GM21576 (cell line): Measurements from ENCODE around the gene ZNF462.

Experiments
- ATAC-seq: cut with Tn5 transposase; IDR thresholded peaks from one replicate; pipeline ENCODE4 v1.9.1; 2021; ENCODE audit warnings: mild to moderate bottlenecking, moderate library complexity; ENCODE audit not compliant: unreplicated experiment

Gene ZNF462

DNA sequence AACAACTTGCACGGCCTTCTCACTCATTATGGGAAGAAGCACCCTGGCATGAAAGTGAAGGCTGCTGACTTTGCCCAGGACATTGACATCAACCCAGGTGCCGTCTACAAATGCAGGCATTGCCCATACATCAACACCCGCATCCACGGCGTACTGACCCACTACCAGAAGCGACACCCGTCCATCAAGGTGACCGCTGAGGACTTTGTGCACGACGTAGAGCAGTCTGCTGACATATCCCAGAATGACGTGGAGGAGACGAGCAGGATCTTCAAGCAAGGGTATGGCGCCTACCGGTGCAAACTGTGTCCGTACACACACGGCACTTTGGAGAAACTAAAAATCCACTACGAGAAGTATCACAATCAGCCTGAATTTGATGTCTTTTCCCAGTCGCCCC lies 65.4 kb downstream of the ZNF462 start:
- no peak for ATAC-seq

DNA sequence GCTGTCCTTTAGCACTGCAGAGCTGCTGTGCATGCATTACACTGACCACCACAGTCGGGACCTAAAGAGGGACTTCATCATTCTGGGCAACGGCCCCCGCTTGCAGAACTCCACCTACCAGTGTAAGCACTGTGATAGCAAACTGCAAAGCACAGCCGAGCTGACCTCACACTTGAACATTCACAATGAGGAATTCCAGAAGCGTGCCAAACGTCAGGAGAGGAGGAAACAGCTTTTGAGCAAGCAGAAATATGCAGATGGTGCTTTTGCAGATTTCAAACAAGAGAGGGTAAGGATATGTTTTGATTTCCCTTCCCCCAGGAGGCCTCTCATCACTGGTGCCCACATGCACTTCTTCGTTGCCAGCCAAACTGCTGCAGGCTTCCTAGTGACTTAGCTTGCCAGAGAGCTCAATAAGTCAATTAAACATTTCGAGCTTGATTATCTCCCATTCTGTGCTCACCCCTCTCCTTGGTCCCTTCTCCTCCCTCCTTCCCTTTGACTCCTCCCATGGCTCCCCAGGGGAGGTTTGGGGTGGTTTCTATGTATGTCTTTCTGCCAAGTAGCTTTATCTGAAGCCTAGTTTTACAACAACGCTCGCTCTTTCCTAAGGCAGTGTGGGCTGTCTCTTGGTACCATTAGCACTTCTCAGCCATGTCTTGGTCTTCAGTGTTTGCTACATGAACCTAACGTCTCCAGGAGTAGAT lies 66.7 kb downstream of the ZNF462 start:
- ATAC-seq: no peak

DNA sequence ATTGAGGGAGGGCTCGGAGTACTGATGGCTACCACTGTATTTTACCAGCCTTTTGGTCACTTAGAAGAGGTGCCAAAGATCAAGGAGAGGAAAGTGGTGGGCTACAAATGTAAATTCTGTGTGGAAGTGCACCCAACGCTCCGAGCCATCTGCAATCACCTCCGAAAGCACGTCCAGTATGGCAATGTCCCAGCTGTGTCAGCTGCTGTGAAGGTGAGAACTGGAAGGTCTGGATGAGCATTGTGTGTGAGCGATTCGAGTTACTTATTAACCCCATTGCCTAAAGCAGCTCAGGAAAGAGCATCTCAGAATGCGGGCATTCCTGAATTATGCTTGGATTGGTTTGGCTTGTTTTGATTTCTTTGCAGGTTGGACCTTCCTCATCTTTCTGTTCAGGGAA lies 67.5 kb downstream of the ZNF462 start:
- no peak for ATAC-seq

DNA sequence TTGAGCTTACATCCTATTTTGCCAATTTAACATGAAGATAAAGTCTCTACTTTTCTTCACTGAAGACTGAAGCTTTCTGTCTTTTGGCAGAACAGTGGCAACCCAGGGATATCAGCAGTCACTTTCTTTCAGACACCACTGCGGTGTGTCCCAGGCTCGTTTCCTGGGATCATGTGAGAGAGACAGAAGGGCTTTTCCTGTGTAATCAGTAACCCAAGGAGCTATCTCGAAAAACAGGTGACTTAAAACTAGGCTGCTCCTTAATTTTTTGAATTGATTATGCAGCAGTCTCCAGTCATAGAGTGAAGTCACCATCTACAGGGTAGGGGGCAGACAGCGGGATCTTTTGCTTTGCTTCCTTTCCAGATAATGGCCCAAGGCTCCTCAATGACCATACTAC lies 68.5 kb downstream of the ZNF462 start:
- ATAC-seq: no peak

DNA sequence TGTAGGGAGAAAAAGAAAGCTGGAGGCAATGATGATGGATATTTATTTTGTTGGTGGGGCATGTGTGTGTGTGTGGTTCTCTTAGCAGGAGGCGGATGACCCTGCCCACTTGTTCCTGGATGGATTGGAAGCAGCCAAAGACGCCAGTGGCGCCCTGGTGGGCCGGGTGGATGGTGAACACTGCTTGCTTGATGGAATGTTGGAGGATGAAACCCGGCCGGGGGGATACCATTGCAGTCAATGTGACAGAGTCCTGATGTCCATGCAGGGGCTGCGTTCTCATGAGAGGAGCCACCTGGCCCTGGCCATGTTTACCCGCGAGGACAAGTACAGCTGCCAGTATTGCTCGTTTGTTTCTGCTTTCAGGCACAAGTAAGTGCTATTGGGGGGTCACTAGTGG lies 69.2 kb downstream of the ZNF462 start:
- no peak for ATAC-seq

DNA sequence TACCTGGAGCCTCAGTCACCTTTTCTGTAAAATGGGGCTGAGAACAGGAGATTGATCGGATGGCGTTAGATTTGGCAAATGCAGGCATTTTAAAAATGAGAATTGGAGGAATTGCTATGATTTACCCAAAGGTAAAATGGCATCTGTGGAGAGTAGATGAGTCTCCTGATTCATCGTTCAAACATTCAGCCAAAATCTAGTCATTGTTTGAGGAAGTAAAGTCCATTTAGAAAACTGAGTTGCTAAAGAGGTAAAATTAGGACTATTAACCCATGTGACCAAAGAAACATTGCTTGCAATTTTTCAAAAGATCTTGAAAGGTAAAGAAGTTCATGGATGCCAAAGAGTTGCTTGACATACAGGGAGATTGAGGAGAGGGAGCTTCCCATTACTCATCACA lies 69.7 kb downstream of the ZNF462 start:
- ATAC-seq: no peak

DNA sequence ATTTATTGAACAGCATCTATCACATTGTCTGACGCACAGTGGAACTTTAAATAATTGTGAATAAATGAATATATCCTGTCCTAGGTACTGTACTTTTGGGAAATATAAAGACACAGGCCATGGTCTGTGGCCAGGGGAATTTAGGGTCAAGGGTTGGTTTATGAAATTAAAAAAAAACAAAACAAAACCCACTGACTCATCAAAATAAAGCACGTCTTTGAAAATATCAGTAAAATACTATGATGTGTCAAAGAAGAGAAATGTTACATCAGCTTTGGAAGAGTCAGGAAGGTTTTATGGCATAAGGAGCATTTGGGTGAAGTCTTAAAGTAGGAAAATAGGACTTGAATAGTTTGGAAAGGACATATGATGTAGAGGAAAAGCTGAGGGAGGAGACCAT lies 70.5 kb downstream of the ZNF462 start:
- ATAC-seq: no peak

DNA sequence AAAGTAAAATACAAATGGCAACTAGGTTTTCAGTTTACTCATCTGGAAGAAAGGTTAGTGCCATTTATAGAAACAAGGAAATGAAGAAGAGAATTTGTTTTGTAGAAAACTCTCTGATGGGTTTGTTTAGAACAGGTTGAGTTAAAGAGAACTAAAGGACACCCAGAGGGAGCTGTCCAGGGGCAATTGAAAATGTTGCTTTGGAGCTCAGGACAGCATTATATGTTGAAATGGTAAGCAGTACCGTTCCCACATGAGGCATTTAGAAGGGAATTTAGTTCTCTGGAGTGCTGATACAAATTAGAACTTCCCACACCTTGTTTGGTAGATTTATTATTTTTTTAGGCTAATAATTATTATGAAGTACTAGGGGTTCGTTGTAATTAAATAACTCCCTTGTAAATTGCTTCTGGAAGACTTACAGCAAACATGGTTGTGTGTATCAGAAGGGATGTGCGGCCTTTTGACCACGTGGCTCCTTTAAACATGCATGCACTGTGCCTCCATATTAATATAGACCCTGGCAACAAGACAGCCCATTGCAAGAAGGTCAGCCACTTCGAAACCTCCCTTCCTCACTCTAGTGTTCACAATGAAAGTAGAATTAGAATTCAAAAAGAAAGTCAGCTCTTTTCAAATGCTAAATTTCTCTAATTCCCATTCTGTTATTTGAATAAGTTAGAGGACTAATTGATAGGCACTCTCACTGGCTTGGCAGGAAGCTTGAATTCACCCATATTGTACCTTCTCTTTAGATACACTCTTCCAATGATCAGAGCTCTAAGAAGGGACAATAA lies 71.7 kb downstream of the ZNF462 start:
- ATAC-seq: no peak

DNA sequence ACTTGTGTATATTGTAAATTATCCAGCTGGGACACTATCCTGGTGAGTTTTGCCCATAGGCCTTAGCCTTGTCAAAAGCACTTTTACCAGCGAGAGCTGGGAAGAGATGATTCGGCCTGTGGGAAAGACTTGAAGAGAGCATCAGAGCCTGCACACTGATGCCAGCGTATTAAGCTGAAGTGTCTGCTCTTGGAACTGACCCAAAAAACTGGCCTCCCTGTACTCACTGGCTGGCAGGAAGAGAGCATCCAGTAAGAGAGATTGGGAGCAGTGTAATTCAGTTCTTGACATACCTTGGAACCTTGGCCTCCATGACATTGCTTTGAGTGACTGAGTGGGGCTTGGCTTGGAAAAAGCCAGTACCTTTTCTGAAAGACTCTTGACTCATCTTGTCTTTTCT lies 73.7 kb downstream of the ZNF462 start:
- no peak for ATAC-seq

DNA sequence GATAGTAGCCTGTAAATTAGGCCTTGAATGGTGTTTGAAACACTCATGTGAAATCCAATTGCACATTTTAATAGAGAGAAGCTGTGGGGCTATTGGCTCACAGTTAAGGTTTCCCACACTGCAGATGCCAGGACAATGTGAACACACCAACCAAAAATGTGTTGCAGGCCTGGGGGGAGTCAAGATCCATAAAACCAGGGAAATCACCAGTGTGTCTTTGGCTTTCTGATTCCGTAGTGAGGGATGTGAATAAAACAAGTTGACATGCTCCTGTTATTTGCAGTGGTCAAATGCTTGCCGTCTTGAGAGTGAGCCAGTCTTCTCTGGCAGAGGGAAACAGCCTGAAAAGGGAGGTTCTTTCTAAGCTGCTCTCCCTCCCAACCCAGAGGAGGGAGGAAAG lies 79.0 kb downstream of the ZNF462 start:
- no peak for ATAC-seq

DNA sequence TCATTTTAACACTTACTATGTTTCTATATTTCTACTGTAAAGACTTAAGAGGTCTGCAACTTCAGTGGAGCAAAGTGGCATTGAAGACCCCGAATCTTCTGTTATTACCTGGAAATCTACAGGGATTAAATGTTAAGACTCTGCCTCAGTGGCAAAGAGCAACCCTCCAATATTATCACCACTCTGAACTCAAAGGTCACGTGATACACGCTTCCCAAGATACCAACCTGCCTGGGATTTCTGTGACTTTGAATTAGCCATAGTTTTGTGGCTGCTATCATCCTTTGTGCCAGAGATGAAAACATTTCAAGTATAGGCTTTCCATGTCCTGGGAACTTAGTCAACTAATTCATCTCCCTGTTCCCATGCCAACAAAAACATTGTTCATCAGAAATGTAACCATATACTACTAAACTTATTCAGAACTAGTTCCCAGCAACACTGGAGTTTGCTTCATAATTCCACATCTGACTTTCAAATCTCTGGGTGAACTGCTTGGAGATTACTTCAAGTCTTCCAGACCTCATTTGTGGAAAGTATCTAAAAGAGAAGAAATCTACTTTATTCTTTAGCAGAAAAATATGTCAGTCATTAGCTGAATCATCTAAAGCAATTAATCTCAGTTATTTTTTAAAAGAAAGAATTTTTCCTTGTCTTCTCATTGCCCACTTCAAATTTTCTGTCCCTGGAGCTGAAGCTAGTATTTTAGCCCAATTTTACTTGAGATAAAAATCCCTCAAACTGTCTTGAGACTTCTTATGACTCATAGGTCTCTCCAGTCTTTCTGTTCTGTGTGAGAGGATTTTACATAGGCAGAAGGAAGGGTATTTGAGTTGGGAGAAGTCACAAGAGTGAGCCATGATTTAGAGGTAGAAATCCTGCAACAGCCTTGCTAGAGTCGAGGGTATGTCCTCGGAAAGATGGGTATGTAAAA lies 83.0 kb downstream of the ZNF462 start:
- no peak for ATAC-seq

DNA sequence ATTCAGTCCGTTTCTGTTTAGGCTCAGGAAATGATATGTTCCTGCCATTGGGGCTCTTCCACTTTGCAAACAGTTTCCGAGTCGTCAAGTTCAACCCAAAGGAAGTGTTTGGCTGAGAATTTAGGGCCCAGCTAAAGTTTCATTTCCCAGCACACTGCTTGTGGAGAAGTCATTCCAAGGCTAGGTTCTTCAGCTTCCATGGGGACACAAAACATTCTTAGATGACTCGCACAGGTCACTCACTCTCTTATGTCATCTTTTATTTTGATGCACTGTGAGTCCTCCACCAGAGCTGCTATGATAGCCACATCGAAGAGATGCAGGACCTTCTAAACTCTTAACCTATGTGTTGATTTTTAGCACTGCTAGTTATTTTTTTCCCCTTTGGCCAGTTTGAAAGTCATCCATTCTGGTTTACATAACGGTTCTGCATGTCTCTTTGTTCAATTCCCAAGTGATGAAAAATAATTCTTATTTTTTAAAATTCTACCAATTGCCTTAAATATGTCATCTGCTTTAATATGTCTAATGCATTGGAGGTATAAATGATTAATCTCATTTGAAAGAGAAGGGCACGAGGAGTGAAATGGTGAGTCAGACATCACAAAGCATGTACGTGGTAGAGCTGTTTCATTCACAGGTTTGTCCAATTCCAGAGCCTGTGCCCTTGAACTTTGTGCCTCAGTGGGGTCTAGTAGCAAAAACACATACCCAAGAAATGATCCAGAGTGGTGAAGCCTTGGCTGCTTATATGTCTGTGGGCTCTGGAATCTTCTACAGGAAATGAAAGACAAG lies 84.3 kb downstream of the ZNF462 start:
- ATAC-seq: no peak

DNA sequence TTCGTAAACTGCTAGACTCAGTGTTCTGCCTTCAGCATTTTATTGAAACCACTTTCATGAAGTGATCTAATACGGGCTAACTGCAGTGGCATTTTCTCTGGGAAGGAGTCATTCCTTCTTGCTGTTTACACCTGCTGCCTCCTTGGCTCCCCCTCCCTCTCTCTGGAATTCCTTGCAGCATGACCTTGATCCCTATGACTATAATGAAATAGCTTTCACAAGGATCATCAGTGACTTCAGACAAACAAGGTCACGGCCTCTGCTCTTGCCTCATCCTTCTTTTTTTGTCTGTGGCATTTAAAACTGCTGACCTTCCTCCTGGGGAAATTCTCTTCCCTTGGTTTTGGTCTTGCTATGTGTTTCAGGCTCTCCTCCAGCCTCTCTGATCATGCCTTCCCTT lies 90.2 kb downstream of the ZNF462 start:
- ATAC-seq: no peak

DNA sequence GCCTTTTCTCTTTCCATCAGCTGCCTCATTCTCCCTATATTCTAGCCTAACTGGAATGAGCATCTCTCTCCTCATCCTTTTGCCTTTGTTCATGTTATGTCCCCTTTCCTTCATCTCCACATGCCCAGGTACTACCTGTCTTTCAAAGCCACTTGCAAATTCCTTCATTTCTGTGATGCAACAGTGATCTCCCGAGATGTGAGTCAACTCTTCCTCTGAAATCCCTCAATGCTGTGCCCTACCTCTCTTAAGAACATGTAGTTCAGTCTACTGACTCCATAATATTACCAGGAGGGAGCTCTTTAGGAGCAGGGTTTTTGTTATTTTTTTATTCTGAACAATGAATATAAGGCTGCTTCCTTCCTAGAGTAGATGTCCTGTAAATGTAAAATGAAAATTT lies 91.6 kb downstream of the ZNF462 start:
- no peak for ATAC-seq

DNA sequence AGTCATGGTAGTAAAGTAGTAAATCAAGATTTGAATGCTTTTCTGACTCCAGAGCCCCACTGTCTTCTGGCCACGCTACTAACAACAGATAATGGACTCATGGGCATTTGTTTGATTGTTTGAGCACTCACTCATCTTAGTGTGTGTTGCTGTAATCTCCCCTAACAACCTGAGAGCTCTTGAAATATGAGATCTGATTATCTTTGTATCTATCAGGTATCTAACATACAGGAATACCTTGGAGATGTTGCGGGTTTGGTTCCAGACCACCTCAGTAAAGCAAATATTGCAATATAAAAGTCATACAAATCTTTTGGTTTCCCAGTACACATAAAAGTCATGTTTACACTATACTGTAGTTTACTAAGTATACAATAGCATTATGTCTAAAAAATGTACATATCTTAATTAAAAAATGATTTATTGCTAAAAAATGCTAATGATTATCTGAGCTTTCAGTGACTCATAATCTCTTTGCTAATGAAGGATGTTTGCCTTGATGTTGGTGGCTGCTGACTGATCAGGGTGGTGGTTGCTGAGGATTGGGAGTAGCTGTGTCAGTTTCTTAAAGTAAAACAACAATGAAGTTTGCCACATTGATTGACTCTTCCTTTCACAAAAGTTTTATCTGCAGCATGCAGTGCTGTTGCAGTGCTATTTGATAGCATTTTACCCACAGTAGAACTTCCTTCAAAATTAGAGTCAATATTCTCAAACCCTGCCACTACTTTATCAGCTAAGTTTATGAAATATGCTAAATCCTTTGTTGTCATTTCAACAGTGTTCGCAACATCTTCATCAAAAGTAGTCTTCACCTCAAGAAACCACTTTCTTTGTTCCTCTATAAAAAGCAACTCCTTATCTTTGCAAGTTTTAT lies 92.2 kb downstream of the ZNF462 start:
- ATAC-seq: no peak

DNA sequence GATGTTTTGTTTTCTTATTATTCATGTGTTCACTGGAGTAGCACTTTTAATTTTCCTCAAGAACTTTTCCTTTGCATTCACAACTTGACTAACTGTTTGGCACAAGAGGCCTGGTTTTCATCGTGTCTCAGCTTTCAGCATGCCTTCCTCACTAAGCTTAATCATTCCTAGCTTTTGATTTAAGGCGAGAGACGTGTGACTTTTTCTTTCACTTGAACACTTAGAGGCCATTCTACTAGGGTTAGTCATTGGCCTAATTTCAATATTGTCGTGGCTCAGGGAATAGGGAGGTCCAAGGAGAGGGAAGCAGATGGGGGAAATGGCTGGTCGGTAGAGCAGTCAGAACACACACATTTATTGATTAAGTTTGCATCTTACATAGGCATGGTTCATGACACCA lies 94.0 kb downstream of the ZNF462 start:
- no peak for ATAC-seq

DNA sequence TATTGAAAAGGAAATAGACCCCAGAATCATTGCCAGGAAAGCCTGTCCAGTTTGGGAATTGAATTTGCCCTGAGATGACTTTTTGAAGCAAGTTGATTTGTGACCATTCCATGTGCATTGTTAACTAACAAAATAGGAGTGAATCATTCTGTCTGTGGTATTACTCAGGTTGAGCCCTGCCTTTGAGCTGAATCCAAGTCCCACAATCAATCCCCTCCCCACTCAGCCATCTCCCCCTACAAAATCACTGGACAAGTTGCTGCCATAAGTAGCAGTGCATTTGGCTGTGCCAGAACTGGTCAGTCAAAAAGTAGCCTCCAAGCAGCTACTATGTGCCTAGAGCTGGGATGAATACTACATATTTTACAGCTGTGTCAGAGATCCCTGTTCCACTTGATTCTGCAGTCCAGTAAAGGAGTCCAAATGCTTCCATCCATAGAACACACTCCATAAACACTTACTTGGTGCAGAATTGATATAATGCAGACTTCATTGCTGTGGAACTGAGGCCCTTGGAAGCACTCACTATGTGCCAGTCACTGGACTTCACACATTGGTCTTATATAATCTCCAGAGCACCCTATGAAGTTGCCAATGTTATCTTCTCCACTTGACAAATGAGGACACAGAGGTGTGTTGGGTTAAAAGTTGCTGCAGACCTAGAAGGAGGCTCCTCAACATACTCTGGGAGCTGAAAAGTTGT lies 96.1 kb downstream of the ZNF462 start:
- no peak for ATAC-seq

DNA sequence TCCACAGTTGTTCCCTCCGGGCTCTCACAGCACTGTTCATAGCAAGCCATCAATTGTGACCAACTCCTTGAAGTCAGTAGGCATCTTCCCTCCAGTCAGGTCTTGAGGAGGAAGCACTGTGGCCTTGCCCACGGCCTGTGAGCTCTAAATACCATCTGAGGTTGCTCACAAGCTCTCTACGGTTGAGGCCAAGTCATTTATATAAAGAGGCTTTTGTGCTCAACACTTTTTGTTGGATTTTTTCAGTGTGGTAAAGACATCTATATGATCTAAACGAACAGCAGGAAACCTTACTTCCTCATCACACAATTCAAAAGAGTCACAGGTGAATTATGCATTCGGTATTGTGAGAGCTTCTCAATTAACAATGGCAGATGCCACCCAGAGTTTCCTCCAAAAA lies 97.3 kb downstream of the ZNF462 start:
- no peak for ATAC-seq

DNA sequence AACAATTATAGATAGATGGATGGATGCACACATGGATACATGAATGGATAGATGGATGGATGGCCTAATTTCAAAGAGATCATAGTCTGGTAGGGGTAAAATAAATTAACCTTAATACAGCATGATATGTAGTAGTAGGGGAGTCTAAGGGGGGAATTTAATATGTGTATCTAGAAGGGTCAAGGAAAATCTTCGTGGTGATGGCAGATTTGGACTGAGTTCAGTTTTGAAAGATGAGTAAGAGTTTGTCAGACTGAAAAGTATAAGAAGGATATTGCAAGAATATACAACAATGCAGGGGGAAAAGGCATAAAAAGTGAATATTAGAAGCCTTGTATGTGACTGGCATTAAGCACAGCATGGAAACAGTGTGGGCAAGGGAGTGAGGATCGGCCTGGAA lies 98.7 kb downstream of the ZNF462 start:
- no peak for ATAC-seq
